A673 (cell line): ENCODE measurements around the gene AGAP1. TPM values are rescaled to one million over a fixed set of nuclear protein-coding genes. Genes with fewer than 3 reads are reported as not detected.

Experiments used
- BruUV-seq: library from RNA; stranded (reverse); fragments of 400-500 nt; replicated peaks from 2 replicates; lab custom pipeline; 2021; lab: Mats Ljungman, UMichigan
- CTCF ChIA-PET: fragments of 300-600 bp; sonication (Branson Sonifier 250); formaldehyde crosslinking; loops from one replicate; lab custom pipeline; 2022; ENCODE audit warnings: antibody characterized with exemption; lab: Charles Lee
- POLR2A ChIA-PET: fragments of 300-600 bp; sonication (Branson Sonifier 250); formaldehyde crosslinking; loops from one replicate; lab custom pipeline; 2022; ENCODE audit warnings: antibody characterized with exemption; ENCODE audit not compliant: low non-redundant PET; lab: Charles Lee
- DNase-seq: peaks from one replicate; pipeline ENCODE4 v3.0.0-alpha.2; 2015; ENCODE audit warnings: low spot score
- H3K27ac ChIP-seq: fragments of 200-600 bp; sonication (generic); 2 replicates; pipeline ENCODE4 v1.5.1; 2016; ENCODE audit warnings: mixed run types, low read depth, mild to moderate bottlenecking, mixed read lengths, antibody characterized with exemption, low read length; ENCODE audit not compliant: poor library complexity, severe bottlenecking
- H3K27me3 ChIP-seq: fragments of 200-600 bp; sonication (generic); replicated peaks from 2 replicates; pipeline ENCODE4 v1.6.1; 2017; ENCODE audit warnings: mixed run types, low read depth, mild to moderate bottlenecking, mixed read lengths, antibody characterized with exemption, low read length; ENCODE audit not compliant: insufficient read depth, poor library complexity
- H3K36me3 ChIP-seq: fragments of 200-600 bp; sonication (generic); 2 replicates; pipeline ENCODE4 v1.6.1; 2016; ENCODE audit warnings: mixed run types, mild to moderate bottlenecking, mixed read lengths, antibody characterized with exemption, low read length; ENCODE audit not compliant: insufficient read depth, poor library complexity, severe bottlenecking
- H3K4me1 ChIP-seq: fragments of 200-600 bp; sonication (generic); 2 replicates; pipeline ENCODE4 v1.6.1; 2017; ENCODE audit warnings: mixed run types, mild to moderate bottlenecking, mixed read lengths, antibody characterized with exemption, low read length; ENCODE audit not compliant: insufficient read depth, poor library complexity, severe bottlenecking
- H3K4me3 ChIP-seq: fragments of 200-600 bp; sonication (generic); 2 replicates; pipeline ENCODE4 v1.5.1; 2016; ENCODE audit warnings: low read depth, mixed run types, mild to moderate bottlenecking, mixed read lengths, low read length; ENCODE audit not compliant: poor library complexity, severe bottlenecking
- H3K9me3 ChIP-seq: fragments of 200-600 bp; sonication (generic); 2 replicates; pipeline ENCODE4 v1.6.1; 2016; ENCODE audit warnings: mixed run types, low read depth, mild to moderate bottlenecking, mixed read lengths, antibody characterized with exemption, low read length; ENCODE audit not compliant: poor library complexity, severe bottlenecking
- EZH2 ChIP-seq: fragments of 200-600 bp; sonication (generic); IDR thresholded peaks from 2 replicates; pipeline ENCODE4 v1.6.1; 2017; ENCODE audit warnings: borderline replicate concordance, low read depth, mild to moderate bottlenecking, mixed read lengths, antibody characterized with exemption, low read length; ENCODE audit not compliant: poor library complexity, severe bottlenecking
- intact Hi-C: fragments of 100-400 bp; cut with micrococcal nuclease; formaldehyde crosslinking; loops from one replicate; pipeline ENCODE4 v1.10.0; 2022; ENCODE audit not compliant: unreplicated experiment
- total RNA-seq: library from RNA; stranded (reverse); gene quantifications from 2 replicates; pipeline ENCODE4 v1.2.3, GENCODE V29; 2021
- TF ChIP-seq, protein P1 (sequence below): fragments of 300-800, 200-600 bp; sonication (generic); conservative IDR thresholded peaks from 2 replicates; pipeline ENCODE4 v1.5.1; 2017; ENCODE audit warnings: low read depth, mild to moderate bottlenecking, antibody characterized with exemption, low read length, moderate library complexity, mixed read lengths

AGAP1 gene
- total RNA-seq, 1 experiment from 2014 or later, result 25.3 TPM

DNA sequence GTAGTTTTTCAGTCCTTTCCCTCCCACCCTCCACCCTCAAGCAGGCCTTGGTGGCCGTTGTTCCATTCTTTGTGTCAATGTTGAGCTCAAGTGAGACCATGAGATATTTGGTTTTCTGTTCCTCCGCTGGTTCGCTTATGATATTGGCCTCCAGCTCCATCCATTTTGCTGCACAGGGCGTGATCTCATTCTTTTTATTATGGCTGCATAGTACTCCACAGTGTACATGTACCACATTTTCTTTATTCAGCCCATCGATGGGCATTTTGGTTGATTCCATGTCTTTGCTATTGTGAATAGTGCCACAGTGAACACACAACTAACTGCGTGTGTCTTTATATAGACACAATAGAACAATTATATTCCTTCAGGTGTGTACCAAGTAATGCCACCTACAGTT, 14.1 kb downstream of the AGAP1 start:
- Histone ChIP-seq H3K27ac (no peak overlapping the region), H3K27me3 (no peaks in the 10 kb centered on the region), H3K9me3 (no peaks in the 10 kb centered on the region), H3K36me3 (no peaks in the 10 kb centered on the region), H3K4me1 (peaks cover 34% of the 10 kb centered on the region), H3K4me3 (no peak overlapping the region)
- BruUV-seq, result no TSS peak
- no peak for DNase-seq
- intact Hi-C loops, result no loop called here
- TF ChIP-seq EZH2, result no peak
- ChIA-PET POLR2A (interaction anchor here (0.6 kb wide), 1 partner anchor 226 kb away, joined by 8 read pairs; no protein-coding TSS in a partner anchor), CTCF (no interaction called here)

DNA sequence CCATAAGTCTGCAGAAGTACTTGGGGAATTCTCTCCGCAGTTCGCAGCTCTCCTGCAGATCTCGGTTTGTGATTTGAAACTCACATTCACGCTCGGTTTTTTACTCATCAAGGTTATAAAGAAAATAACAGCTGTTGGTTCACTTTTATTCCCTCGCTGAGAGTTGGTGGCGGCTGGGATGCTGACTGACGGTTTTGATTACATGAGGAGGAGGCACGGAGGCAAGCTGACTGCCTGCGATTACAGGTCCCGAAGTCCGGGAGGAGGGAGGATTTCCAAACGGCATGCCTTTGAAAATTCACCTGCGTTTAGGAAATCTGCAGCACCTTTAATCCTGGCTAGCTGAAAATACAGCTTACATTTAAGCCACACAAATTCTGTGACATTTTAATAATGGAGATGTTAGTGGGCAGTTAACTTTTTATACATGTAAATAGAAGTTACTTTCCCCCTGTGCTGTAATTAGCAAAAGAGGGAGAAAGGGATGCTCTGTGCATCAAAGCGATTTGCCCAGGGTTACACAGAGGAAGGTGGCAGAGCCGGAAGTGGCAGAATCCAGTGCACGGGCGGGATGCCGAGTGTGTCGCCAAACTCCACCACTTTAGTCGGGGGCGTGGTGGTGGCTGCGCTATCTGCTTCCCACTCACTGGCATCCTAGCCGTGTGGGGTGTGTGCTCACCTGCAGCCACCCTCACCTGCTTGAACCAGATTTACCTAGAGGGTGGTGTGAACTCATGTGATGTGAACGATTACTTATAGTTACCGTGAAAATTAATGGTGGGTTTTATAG, 14.7 kb downstream of the AGAP1 start:
- intact Hi-C loops, result no loop called here
- TF ChIP-seq EZH2, result no peak
- TF ChIP-seq, protein P1, sequence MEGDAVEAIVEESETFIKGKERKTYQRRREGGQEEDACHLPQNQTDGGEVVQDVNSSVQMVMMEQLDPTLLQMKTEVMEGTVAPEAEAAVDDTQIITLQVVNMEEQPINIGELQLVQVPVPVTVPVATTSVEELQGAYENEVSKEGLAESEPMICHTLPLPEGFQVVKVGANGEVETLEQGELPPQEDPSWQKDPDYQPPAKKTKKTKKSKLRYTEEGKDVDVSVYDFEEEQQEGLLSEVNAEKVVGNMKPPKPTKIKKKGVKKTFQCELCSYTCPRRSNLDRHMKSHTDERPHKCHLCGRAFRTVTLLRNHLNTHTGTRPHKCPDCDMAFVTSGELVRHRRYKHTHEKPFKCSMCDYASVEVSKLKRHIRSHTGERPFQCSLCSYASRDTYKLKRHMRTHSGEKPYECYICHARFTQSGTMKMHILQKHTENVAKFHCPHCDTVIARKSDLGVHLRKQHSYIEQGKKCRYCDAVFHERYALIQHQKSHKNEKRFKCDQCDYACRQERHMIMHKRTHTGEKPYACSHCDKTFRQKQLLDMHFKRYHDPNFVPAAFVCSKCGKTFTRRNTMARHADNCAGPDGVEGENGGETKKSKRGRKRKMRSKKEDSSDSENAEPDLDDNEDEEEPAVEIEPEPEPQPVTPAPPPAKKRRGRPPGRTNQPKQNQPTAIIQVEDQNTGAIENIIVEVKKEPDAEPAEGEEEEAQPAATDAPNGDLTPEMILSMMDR, result no peak
- no peak for DNase-seq
- H3K36me3 ChIP-seq, result no peaks in the 10 kb centered on the region
- no peak overlapping the region for H3K4me3 ChIP-seq
- H3K9me3 ChIP-seq, result no peaks in the 10 kb centered on the region
- POLR2A ChIA-PET, result interaction anchor here (0.6 kb wide), 1 partner anchor 226 kb away, joined by 8 read pairs; no protein-coding TSS in a partner anchor
- H3K27ac ChIP-seq, result no peak overlapping the region
- CTCF ChIA-PET, result no interaction called here
- BruUV-seq, result no TSS peak
- peaks cover 28% of the 10 kb centered on the region for H3K4me1 ChIP-seq
- H3K27me3 ChIP-seq, result no peaks in the 10 kb centered on the region

DNA sequence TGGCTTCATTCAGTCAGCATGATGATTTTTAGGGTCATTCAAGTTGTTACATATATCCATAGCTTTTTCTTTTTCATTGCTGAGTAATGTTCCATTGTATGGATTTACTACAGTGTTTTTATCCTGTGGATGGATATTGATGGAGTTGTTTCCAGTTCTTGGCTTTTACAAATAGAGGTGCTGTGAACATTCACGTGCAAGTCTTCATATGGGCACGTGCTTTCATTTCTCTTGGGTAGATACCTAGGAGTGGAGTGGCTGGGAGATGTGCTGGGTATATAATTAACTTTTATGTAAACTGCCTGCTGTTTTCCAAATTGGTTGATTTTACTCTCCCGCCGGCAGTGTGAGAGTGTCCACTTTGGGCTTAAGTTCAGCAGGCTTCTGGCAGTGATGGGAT, 16.5 kb downstream of the AGAP1 start:
- CTCF ChIA-PET, result interaction anchor here (1.0 kb wide), 1 partner anchor 84 kb away, joined by 5 read pairs; no protein-coding TSS in a partner anchor
- no peak for TF ChIP-seq EZH2
- POLR2A ChIA-PET, result no interaction called here
- Histone ChIP-seq H3K4me1 (peaks cover 19% of the 10 kb centered on the region), H3K4me3 (no peak overlapping the region), H3K36me3 (no peaks in the 10 kb centered on the region), H3K27me3 (no peaks in the 10 kb centered on the region), H3K9me3 (no peaks in the 10 kb centered on the region), H3K27ac (no peak overlapping the region)
- no TSS peak for BruUV-seq
- intact Hi-C loops, result no loop called here
- DNase-seq, result no peak

DNA sequence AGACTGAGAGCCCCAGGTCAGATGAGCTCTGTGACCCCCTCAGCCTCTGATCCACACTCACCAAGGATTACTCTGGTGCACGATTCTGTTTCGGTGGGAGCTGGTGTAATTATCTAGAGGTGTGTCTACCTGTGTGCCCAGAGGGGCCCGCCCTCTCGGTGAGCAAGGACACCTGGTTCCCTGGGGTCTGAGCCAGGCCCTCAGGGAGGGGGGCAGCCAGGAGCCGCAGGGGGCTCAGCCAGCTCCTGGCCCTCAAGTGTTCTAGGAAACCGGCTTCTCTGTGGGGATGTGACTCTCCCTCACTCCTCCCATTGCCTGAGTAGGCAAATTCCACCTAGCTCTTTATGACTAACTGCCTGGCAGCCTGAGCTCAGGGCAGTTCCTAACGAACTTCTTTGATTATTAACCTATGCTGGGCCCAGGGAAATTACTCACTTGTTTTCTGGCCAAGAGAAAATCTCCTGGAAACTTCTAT, 17.4 kb downstream of the AGAP1 start:
- ChIA-PET POLR2A (no interaction called here), CTCF (no interaction called here)

More for the DNA sequence above, 17.4 kb downstream of the AGAP1 start:
- intact Hi-C loops, result no loop called here
- Histone ChIP-seq H3K36me3 (no peaks in the 10 kb centered on the region), H3K4me1 (peaks cover 14% of the 10 kb centered on the region), H3K4me3 (no peak overlapping the region), H3K27me3 (no peaks in the 10 kb centered on the region), H3K27ac (no peak overlapping the region), H3K9me3 (no peaks in the 10 kb centered on the region)
- TF ChIP-seq EZH2, result no peak
- TF ChIP-seq, protein P1, result no peak
- DNase-seq, result peak; percentile 33
- no TSS peak for BruUV-seq
